Prostate gland (tissue), 2 donors: ENCODE data around the gene KBTBD12.

Source experiments
- POLR2A ChIP-seq: fragments of 450-650 bp; IDR thresholded peaks from one replicate; pipeline ENCODE4 v1.6.1; 2016; ENCODE audit warnings: antibody characterized with exemption, mild to moderate bottlenecking
- POLR2AphosphoS5 ChIP-seq: sonication (generic); formaldehyde crosslinking; IDR thresholded peaks from one replicate; pipeline ENCODE4 v1.6.1; 2017; ENCODE audit warnings: antibody characterized with exemption
- TF ChIP-seq, protein P1 (sequence below), 4 experiments: fragments of 200-600 bp in 2 of 4; fragments of 450-650 bp in 2 of 4; sonication (generic) in 2 of 4; IDR thresholded peaks; 1 replicate in 3 of 4; 2 replicates in 1 of 4; pipeline ENCODE4 v1.5.1; 2016 to 2019; ENCODE audit warnings: antibody characterized with exemption in 4 of 4, mild to moderate bottlenecking in 2 of 4, moderate library complexity in 2 of 4

GRCh38 chr3:127979473-127979872, 64.4 kb downstream of the KBTBD12 start:
- TF ChIP-seq, protein P1, sequence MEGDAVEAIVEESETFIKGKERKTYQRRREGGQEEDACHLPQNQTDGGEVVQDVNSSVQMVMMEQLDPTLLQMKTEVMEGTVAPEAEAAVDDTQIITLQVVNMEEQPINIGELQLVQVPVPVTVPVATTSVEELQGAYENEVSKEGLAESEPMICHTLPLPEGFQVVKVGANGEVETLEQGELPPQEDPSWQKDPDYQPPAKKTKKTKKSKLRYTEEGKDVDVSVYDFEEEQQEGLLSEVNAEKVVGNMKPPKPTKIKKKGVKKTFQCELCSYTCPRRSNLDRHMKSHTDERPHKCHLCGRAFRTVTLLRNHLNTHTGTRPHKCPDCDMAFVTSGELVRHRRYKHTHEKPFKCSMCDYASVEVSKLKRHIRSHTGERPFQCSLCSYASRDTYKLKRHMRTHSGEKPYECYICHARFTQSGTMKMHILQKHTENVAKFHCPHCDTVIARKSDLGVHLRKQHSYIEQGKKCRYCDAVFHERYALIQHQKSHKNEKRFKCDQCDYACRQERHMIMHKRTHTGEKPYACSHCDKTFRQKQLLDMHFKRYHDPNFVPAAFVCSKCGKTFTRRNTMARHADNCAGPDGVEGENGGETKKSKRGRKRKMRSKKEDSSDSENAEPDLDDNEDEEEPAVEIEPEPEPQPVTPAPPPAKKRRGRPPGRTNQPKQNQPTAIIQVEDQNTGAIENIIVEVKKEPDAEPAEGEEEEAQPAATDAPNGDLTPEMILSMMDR (IDR thresholded peaks at IDR 0.05) = no peak
- TF ChIP-seq POLR2A (no peak), POLR2AphosphoS5 (no peak)
